HG02970 (cell line): ENCODE results near the gene PCBP4.
"Not testable (repeated sequence)": the region's sequence is repeated elsewhere in the genome, so short reads cannot be mapped to it uniquely, and the experiment has no call there.

ENCODE experiments used
- ATAC-seq: cut with Tn5 transposase; IDR thresholded peaks from one replicate; pipeline ENCODE4 v1.9.1; 2021; ENCODE audit warnings: mild to moderate bottlenecking, moderate library complexity, moderate number of reproducible peaks; ENCODE audit not compliant: unreplicated experiment, low FRiP score

The PCBP4 gene

DNA sequence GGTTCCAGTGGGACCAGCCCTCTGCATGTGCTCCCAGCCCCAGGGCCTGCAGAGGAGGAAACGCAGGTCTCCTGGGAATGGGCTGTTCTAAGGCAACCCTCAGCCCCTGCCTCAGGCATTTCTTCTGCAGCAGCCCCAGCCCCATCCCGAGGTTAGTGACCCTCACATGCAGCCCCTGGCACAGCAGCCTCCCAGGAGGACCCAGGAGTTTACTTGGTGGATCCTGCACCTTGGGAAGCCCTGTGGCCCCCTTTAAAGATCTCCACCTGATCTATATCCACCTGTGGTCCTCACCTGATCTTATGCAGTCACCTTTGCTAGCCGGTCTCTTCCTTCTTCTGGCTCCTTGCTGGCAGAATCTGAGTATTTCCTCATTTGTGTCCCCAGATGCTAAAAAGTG is 38.3 kb downstream of the PCBP4 start:
- ATAC-seq: not testable (repeated sequence)

DNA sequence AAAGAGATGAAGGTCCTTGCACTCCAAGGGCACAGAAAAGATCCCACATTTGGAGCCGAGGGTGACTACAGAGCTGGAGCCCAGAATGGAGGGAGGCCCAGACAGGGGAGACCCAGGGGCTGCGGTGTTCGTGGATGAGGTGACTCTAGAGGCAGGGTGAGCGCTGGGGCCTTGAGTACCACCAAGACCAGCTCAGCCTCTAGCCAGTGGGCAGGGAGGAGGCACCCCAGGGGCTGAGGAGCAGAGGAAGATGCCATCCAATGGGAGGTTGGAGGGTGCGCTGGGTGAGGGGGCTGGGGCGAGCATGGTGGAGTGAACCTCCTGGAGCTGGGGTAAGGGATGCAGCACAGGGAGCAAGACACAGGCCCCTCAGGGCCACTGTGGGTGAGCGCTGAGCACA is 38.8 kb downstream of the PCBP4 start:
- no peak for ATAC-seq

DNA sequence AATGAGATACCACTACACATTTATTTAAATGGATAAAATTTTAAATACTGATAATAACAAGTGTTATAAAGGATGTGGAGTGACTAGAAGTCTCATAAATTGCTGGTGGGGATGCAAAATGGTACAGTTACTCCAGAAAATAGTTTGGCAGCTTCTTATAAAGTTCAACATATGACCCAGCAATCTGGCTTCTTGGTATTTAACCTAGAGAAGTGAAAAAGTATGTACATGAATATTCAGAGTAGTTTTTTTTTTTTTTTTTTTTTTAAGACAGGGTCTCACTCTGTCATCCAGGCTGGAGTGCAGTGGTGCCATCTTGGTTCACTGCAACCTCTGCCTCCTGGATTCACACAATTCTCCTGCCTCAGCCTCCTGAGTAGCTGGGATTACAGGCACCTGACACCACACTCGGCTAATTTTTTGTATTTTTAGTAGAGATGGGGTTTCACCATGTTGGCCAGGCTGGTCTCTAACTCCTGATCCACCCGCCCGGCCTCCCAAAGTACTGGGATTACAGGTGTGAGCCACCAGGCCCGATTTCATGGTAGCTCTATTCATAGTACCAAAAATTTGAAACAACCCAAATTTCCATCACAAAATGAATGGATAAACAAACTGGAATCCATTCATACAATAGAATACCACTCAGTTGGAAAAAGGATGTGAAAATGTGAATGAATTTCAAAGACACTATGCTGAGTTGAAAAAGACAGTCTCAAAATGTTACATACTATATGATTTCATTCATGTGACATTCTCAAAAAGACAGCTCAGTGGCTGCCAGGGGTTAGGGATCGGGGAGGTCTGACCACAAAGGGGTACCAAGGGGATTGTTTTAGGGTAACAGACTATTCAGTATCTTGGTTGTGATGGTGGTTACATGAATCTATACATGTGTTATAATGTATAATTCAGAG is 39.9 kb downstream of the PCBP4 start:
- ATAC-seq: no peak

DNA sequence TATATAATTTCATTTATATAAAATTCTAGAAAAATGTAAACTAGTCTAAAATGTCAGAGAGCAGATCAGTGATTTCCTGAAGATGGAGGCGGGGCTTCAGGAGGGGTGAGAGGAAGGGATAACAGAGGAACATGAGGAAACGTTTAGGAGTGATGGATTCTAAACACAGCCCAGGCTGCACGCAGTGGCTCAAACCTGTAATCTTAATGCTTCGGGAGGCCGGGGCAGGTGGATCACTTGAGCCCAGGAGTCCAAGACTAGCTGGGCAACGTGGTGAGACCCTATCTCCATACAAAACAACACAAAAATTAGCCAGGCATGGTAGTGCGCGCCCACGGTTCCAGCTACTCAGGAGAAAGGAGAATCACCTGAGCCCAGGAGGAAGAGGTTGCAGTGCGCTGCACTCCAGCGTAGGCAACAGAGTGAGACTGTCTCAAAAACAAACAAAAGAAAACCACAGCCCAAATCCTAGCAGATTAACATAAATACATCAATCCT is 46.1 kb downstream of the PCBP4 start:
- ATAC-seq: no peak

DNA sequence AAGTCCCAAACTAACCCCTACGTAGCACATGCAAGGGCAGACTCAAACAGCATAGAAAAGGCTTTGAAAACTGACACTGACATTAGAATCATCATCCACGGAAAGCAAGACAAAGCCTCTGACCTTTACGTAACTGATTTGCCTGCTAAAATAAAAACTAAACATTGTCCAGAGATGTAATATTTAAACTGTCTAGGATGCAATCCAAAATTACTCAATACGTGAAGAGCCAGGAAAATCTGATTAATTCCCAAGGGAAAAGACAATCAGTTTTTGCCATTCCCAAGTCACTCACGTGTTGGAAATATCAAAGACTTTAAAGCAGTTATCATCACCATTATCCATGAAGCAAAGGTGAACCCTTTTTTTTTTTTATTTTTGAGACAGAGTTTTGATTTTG is 50.8 kb downstream of the PCBP4 start:
- no peak for ATAC-seq

DNA sequence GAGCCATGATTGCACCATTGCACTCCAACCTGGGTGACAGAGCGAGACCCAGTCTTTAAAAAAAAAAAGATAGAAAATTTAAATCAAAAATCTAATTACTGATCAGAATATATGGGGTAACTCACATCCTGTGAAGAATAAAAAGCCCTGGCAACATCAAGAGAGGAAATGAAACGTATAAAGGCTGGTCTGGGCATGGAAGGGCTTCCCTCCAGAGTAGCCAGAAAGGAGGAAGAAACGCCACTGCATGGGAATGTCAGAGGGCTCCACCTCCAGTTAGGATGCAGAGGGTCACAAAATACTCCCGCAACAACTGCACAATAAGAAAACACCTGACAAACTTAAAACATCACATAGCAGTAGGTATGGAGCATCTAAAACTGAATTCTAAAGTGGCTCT is 59.2 kb downstream of the PCBP4 start:
- ATAC-seq: no peak
